ENCODE measurements around the gene FAM114A1.

Gene FAM114A1

GRCh38 chr4:38857354-38858096 lies 10.1 kb upstream of the FAM114A1 start:
- peak; percentile 84 for DNase-seq (ENCODE audit: low read depth)
- H3K4me3 ChIP-seq (ENCODE audit: low read length): peak overlapping the region; percentile 20
- no peak for TF ChIP-seq CTCF (conservative IDR thresholded peaks at IDR 0.05; ENCODE audit: low read length)

GRCh38 chr4:38858097-38858420 lies 9.5 kb upstream of the FAM114A1 start:
- TF ChIP-seq CTCF (conservative IDR thresholded peaks at IDR 0.05; ENCODE audit: low read length): no peak
- no peak overlapping the region; the same call in 1 of the 2 replicates for H3K4me3 ChIP-seq (ENCODE audit: low read length)
- no peak for DNase-seq (ENCODE audit: low read depth)

GRCh38 chr4:38859501-38859900 lies 8.1 kb upstream of the FAM114A1 start:
- H3K4me3 ChIP-seq (ENCODE audit: low read length): no peak overlapping the region
- TF ChIP-seq CTCF (conservative IDR thresholded peaks at IDR 0.05; ENCODE audit: low read length): no peak
- DNase-seq (ENCODE audit: low read depth): no peak

GRCh38 chr4:38860788-38861424 lies 6.7 kb upstream of the FAM114A1 start:
- DNase-seq (ENCODE audit: low read depth): peak; percentile 15
- peak; percentile 63 for TF ChIP-seq CTCF (conservative IDR thresholded peaks at IDR 0.05; ENCODE audit: low read length)
- H3K4me3 ChIP-seq (ENCODE audit: low read length): no peak overlapping the region

GRCh38 chr4:38861791-38862190 lies 5.8 kb upstream of the FAM114A1 start:
- H3K4me3 ChIP-seq (ENCODE audit: low read length): no peak overlapping the region
- no peak for TF ChIP-seq CTCF (conservative IDR thresholded peaks at IDR 0.05; ENCODE audit: low read length)
- DNase-seq (ENCODE audit: low read depth): peak; percentile 64

- no peak for DNase-seq (ENCODE audit: low read depth)
- H3K4me3 ChIP-seq (ENCODE audit: low read length): no peak overlapping the region
- no peak for TF ChIP-seq CTCF (conservative IDR thresholded peaks at IDR 0.05; ENCODE audit: low read length)
These were observed 2.2 kb upstream of the FAM114A1 start for GRCh38 chr4:38865445-38865844.

- no peak for DNase-seq (ENCODE audit: low read depth)
- TF ChIP-seq CTCF (conservative IDR thresholded peaks at IDR 0.05; ENCODE audit: low read length): no peak
- peak overlapping the region; percentile 60 for H3K4me3 ChIP-seq (ENCODE audit: low read length)
These were observed 581 bp upstream of the FAM114A1 start for GRCh38 chr4:38866973-38867477.

All from AG10803 (cell line).